ENCODE measurements around the gene SMIM44.
"Not testable (repeated sequence)": the region's sequence is repeated elsewhere in the genome, so short reads cannot be mapped to it uniquely, and the experiment has no call there.

The SMIM44 gene

GRCh38 chr19:3450796-3451411 is 32.3 kb downstream of the SMIM44 start:
- H4K20me1 ChIP-seq (ENCODE audit: insufficient read depth, low read length): peaks cover 10% of the 10 kb centered on the region
- no peak overlapping the region for H3K4me3 ChIP-seq (ENCODE audit: low read length)
- peaks cover 51% of the 10 kb centered on the region for H3K36me3 ChIP-seq (replicated peaks; ENCODE audit: low read depth, low read length)
- no peak overlapping the region for H3K4me2 ChIP-seq (ENCODE audit: low read length)
- H3K9ac ChIP-seq (ENCODE audit: low read length): no peak overlapping the region
- no peak for TF ChIP-seq CTCF (IDR thresholded peaks at IDR 0.05; ENCODE audit: low read depth, low read length)
- no peak for TF ChIP-seq EZH2phosphoT487 (IDR thresholded peaks at IDR 0.05; ENCODE audit: low read depth)
- no peak overlapping the region for H3K27ac ChIP-seq (ENCODE audit: low read length)
- no peaks in the 10 kb centered on the region for H3K9me3 ChIP-seq (ENCODE audit: insufficient read depth, low read length)
- no peak overlapping the region for H2AFZ ChIP-seq (ENCODE audit: low read depth, low read length)
- H3K4me1 ChIP-seq (ENCODE audit: low read length): no peaks in the 10 kb centered on the region
- H3K79me2 ChIP-seq (ENCODE audit: low read length): no peaks in the 10 kb centered on the region; the same call in 1 of the 2 replicates
- H3K27me3 ChIP-seq (ENCODE audit: low read depth, low read length): no peaks in the 10 kb centered on the region

- no peaks in the 10 kb centered on the region for H3K27me3 ChIP-seq (ENCODE audit: low read depth, low read length)
- peaks cover 54% of the 10 kb centered on the region for H3K36me3 ChIP-seq (replicated peaks; ENCODE audit: low read depth, low read length)
- H3K4me1 ChIP-seq (ENCODE audit: low read length): no peaks in the 10 kb centered on the region
- H2AFZ ChIP-seq (ENCODE audit: low read depth, low read length): no peak overlapping the region
- no peaks in the 10 kb centered on the region for H3K9me3 ChIP-seq (ENCODE audit: insufficient read depth, low read length)
- H3K9ac ChIP-seq (ENCODE audit: low read length): no peak overlapping the region
- H3K4me3 ChIP-seq (ENCODE audit: low read length): no peak overlapping the region
- no peak overlapping the region for H3K27ac ChIP-seq (ENCODE audit: low read length)
- peaks cover 6% of the 10 kb centered on the region; the same call in 1 of the 2 replicates for H3K79me2 ChIP-seq (ENCODE audit: low read length)
- no peak overlapping the region for H3K4me2 ChIP-seq (ENCODE audit: low read length)
- peaks cover 16% of the 10 kb centered on the region; the same call in 1 of the 2 replicates for H4K20me1 ChIP-seq (ENCODE audit: insufficient read depth, low read length)
- TF ChIP-seq CTCF (IDR thresholded peaks at IDR 0.05; ENCODE audit: low read depth, low read length) (no peak), EZH2phosphoT487 (IDR thresholded peaks at IDR 0.05; ENCODE audit: low read depth) (no peak)
Observed at GRCh38 chr19:3448616-3449334, 34.5 kb downstream of the SMIM44 start.

GRCh38 chr19:3446657-3447056 is 36.6 kb downstream of the SMIM44 start:
- not testable (repeated sequence) for H3K27me3 ChIP-seq (ENCODE audit: low read depth, low read length); H3K4me2 ChIP-seq (ENCODE audit: low read length); H3K4me1 ChIP-seq (ENCODE audit: low read length); H3K9me3 ChIP-seq (ENCODE audit: insufficient read depth, low read length); H3K9ac ChIP-seq (ENCODE audit: low read length); H2AFZ ChIP-seq (ENCODE audit: low read depth, low read length); H3K4me3 ChIP-seq (ENCODE audit: low read length); H3K79me2 ChIP-seq (ENCODE audit: low read length); H3K27ac ChIP-seq (ENCODE audit: low read length)
- peaks cover 42% of the 10 kb centered on the region for H3K36me3 ChIP-seq (replicated peaks; ENCODE audit: low read depth, low read length)
- H4K20me1 ChIP-seq (ENCODE audit: insufficient read depth, low read length): peaks cover 16% of the 10 kb centered on the region; the same call in 1 of the 2 replicates

- Histone ChIP-seq H2AFZ (ENCODE audit: low read depth, low read length) (no peak overlapping the region), H3K9ac (ENCODE audit: low read length) (no peak overlapping the region), H3K4me3 (ENCODE audit: low read length) (no peak overlapping the region), H3K4me1 (ENCODE audit: low read length) (no peaks in the 10 kb centered on the region), H3K79me2 (ENCODE audit: low read length) (peaks cover 13% of the 10 kb centered on the region; the same call in 1 of the 2 replicates), H3K27ac (ENCODE audit: low read length) (no peak overlapping the region), H3K9me3 (ENCODE audit: insufficient read depth, low read length) (no peaks in the 10 kb centered on the region), H3K27me3 (ENCODE audit: low read depth, low read length) (no peaks in the 10 kb centered on the region), H3K4me2 (ENCODE audit: low read length) (no peak overlapping the region), H4K20me1 (ENCODE audit: insufficient read depth, low read length) (peaks cover 18% of the 10 kb centered on the region; the same call in 1 of the 2 replicates), H3K36me3 (replicated peaks; ENCODE audit: low read depth, low read length) (peaks cover 45% of the 10 kb centered on the region)
- TF ChIP-seq EZH2phosphoT487 (IDR thresholded peaks at IDR 0.05; ENCODE audit: low read depth): no peak
Observed at GRCh38 chr19:3444695-3445234, 38.5 kb downstream of the SMIM44 start.
